Kidney (tissue), 14 donors: ENCODE measurements around the gene DIAPH3. TPM values are rescaled to one million over a fixed set of nuclear protein-coding genes. Genes with fewer than 3 reads are reported as not detected.
A peak's percentile ranks its signal among the peaks of the same experiment; 100 is the strongest.

Experiments
- DNase-seq, 5 donors: peaks; one replicate each; pipeline ENCODE4 v3.0.0-alpha.2; 2013 to 2020
- FAIRE-seq: peaks from 2 replicates; lab custom pipeline; 2012; peaks lifted over from hg19 to GRCh38; lab: Jason Lieb, UNC
- H3K27ac ChIP-seq, 2 donors: one replicate each; pipeline ENCODE4 v1.7.0; 2013; ENCODE audit warnings: low read depth in 2 of 2, low read length in 2 of 2, inconsistent platforms in 1 of 2
- H3K27me3 ChIP-seq: one replicate; pipeline ENCODE4 v1.7.1; 2013; ENCODE audit warnings: low read length, inconsistent platforms; ENCODE audit not compliant: control insufficient read depth, insufficient read depth
- H3K36me3 ChIP-seq, 3 donors: one replicate each; pipeline versions ENCODE4 v1.7.0 to v1.7.1; 2013; ENCODE audit warnings: low read length in 3 of 3, control low read depth in 1 of 3, inconsistent platforms in 1 of 3; ENCODE audit not compliant: insufficient read depth in 3 of 3, control insufficient read depth in 2 of 3
- H3K4me1 ChIP-seq, 3 donors: one replicate each; pipeline versions ENCODE4 v1.7.0 to v1.7.1; 2013; ENCODE audit warnings: low read length in 3 of 3, inconsistent platforms in 1 of 3, low read depth in 1 of 3; ENCODE audit not compliant: control insufficient read depth in 2 of 3, insufficient read depth in 2 of 3
- H3K4me3 ChIP-seq, 3 donors: one replicate each; pipeline versions ENCODE4 v1.7.0 to v1.8.1; 2013; ENCODE audit warnings: low read length in 3 of 3, control low read depth in 1 of 3, inconsistent platforms in 1 of 3
- H3K9ac ChIP-seq, 3 donors: one replicate each; pipeline versions ENCODE4 v1.7.0 to v1.7.1; 2013; ENCODE audit warnings: low read length in 3 of 3, control low read depth in 1 of 3, inconsistent platforms in 1 of 3
- H3K9me3 ChIP-seq, 3 donors: one replicate each; pipeline versions ENCODE4 v1.7.0 to v1.7.1; 2013; ENCODE audit warnings: low read length in 3 of 3, control low read depth in 1 of 3, inconsistent platforms in 1 of 3; ENCODE audit not compliant: control insufficient read depth in 2 of 3, insufficient read depth in 1 of 3
- CTCF ChIP-seq: IDR thresholded peaks from 3 replicates; pipeline ENCODE4 v1.5.1; 2012; ENCODE audit warnings: mild to moderate bottlenecking, moderate library complexity, borderline replicate concordance; ENCODE audit not compliant: insufficient read depth; ENCODE audit errors: extremely low read depth
- intact Hi-C: fragments of 100-400 bp; cut with DNase I; formaldehyde crosslinking; loops from one replicate; pipeline ENCODE4 v1.11.1; 2022
- polyA plus RNA-seq: library from polyadenylated mRNA; stranded (reverse); fragments of 350-450 nt; fragmentation: Illumina TruSeq; extraction: RNeasy Lipid Tissue Mini Kit (QIAGEN cat#74804); gene quantifications from one replicate; pipeline ENCODE4 v1.2.3, GENCODE V29; 2014; ENCODE audit warnings: low read depth, low replicate concordance; ENCODE audit not compliant: insufficient read depth
- total RNA-seq: library from RNA; stranded (reverse); fragmentation: NEBNext Ultra II Directional; extraction: Animal tissue kit (Norgen Biotek cat#: 25700); gene quantifications from one replicate; pipeline ENCODE4 v1.2.1, GENCODE V29; 2021
- donor health status: control.
- donor health status: control.
- donor health status: control.
- donor health status: control.
- donor health status: control.
- donor health status: DM: yes; HTN: yes; CAD: no.
- donor health status: Normal renal cell carcinoma (clear cell type).

The DIAPH3 gene
- total and polyA plus RNA-seq, 2 donors from 2014 or later: 2.0 to 2.7 TPM

GRCh38 chr13:59863621-59864020 is 300.1 kb downstream of the DIAPH3 start:
- H3K4me3 ChIP-seq: no peak overlapping the region
- FAIRE-seq: no peak
- no peak for TF ChIP-seq CTCF
- intact Hi-C loops: no loop called here
- H3K9me3 ChIP-seq: no peaks in the 10 kb centered on the region
- no peak for DNase-seq
- no peak overlapping the region for H3K27ac ChIP-seq
- no peaks in the 10 kb centered on the region for H3K36me3 ChIP-seq
- H3K9ac ChIP-seq: no peak overlapping the region
- H3K27me3 ChIP-seq: no peaks in the 10 kb centered on the region
- no peaks in the 10 kb centered on the region for H3K4me1 ChIP-seq

GRCh38 chr13:59861676-59862075 is 302.1 kb downstream of the DIAPH3 start:
- no peak for TF ChIP-seq CTCF
- peak; percentile 85 for FAIRE-seq
- Histone ChIP-seq H3K9me3 (no peaks in the 10 kb centered on the region), H3K9ac (no peak overlapping the region), H3K4me1 (no peaks in the 10 kb centered on the region), H3K27me3 (no peaks in the 10 kb centered on the region), H3K27ac (no peak overlapping the region), H3K36me3 (no peaks in the 10 kb centered on the region), H3K4me3 (no peak overlapping the region)
- intact Hi-C loops: no loop called here
- no peak for DNase-seq

- no peaks in the 10 kb centered on the region for H3K27me3 ChIP-seq
- no peak overlapping the region for H3K27ac ChIP-seq
- H3K4me3 ChIP-seq: no peak overlapping the region
- H3K9me3 ChIP-seq: no peaks in the 10 kb centered on the region
- H3K9ac ChIP-seq: no peak overlapping the region
- H3K4me1 ChIP-seq: no peaks in the 10 kb centered on the region
- no peak for TF ChIP-seq CTCF
- DNase-seq (no peak), FAIRE-seq (no peak)
- no peaks in the 10 kb centered on the region for H3K36me3 ChIP-seq
- intact Hi-C loops: no loop called here
Observed at GRCh38 chr13:59856281-59856810, 307.4 kb downstream of the DIAPH3 start.
